HepG2 (cell line): Measurements from ENCODE around the gene ATP9A. TPM values are rescaled to one million over a fixed set of nuclear protein-coding genes. Genes with fewer than 3 reads are reported as not detected.

Experiments used
- CBFB ChIP-seq: sonication (generic); formaldehyde crosslinking; IDR thresholded peaks from 2 replicates; pipeline ENCODE4 v1.4.0; 2020; ENCODE audit warnings: missing genetic modification reagents
- ESRRA ChIP-seq: sonication (generic); formaldehyde crosslinking; IDR thresholded peaks from 2 replicates; pipeline ENCODE4 v1.5.1; 2020; ENCODE audit warnings: mild to moderate bottlenecking, low read depth, missing genetic modification reagents
- FLYWCH1 ChIP-seq: sonication (generic); formaldehyde crosslinking; IDR thresholded peaks from 2 replicates; pipeline ENCODE4 v1.8.1; 2023; ENCODE audit warnings: mild to moderate bottlenecking, missing genetic modification reagents
- HNRNPK ChIP-seq: fragments of 200-400 bp; formaldehyde crosslinking; IDR thresholded peaks from 2 replicates; pipeline ENCODE4 v1.6.1; 2018; ENCODE audit warnings: low read length, low read depth, moderate library complexity, mild to moderate bottlenecking; ENCODE audit not compliant: poor library complexity, severe bottlenecking
- MAFG ChIP-seq: sonication (generic); formaldehyde crosslinking; IDR thresholded peaks from 2 replicates; pipeline ENCODE4 v1.5.1; 2020; ENCODE audit warnings: mild to moderate bottlenecking, missing genetic modification reagents
- MEIS1 ChIP-seq: sonication (generic); formaldehyde crosslinking; IDR thresholded peaks from 2 replicates; pipeline ENCODE4 v1.9.0; 2021; ENCODE audit warnings: mild to moderate bottlenecking, missing genetic modification reagents, moderate library complexity, borderline replicate concordance
- NFATC3 ChIP-seq: sonication (generic); formaldehyde crosslinking; IDR thresholded peaks from 2 replicates; pipeline ENCODE4 v1.5.1; 2020; ENCODE audit warnings: mild to moderate bottlenecking, missing genetic modification reagents
- NKX3-1 ChIP-seq: sonication (generic); formaldehyde crosslinking; IDR thresholded peaks from 2 replicates; pipeline ENCODE4 v1.5.0; 2020; ENCODE audit warnings: missing genetic modification reagents
- NPAS2 ChIP-seq: sonication (generic); formaldehyde crosslinking; IDR thresholded peaks from 2 replicates; pipeline ENCODE4 v1.8.0; 2022; ENCODE audit warnings: mild to moderate bottlenecking, missing genetic modification reagents, borderline replicate concordance
- RARG ChIP-seq: sonication (generic); formaldehyde crosslinking; IDR thresholded peaks from 2 replicates; pipeline ENCODE4 v1.4.0; 2020; ENCODE audit warnings: low read depth, mild to moderate bottlenecking, missing genetic modification reagents
- RFXAP ChIP-seq: sonication (generic); formaldehyde crosslinking; IDR thresholded peaks from 2 replicates; pipeline ENCODE4 v1.4.0; 2020; ENCODE audit warnings: missing genetic modification reagents, borderline replicate concordance
- SAP130 ChIP-seq: IDR thresholded peaks from 2 replicates; pipeline ENCODE4 v1.6.1; 2016; ENCODE audit warnings: low read depth
- SCMH1 ChIP-seq: sonication (generic); formaldehyde crosslinking; IDR thresholded peaks from 2 replicates; pipeline ENCODE4 v1.9.0; 2021; ENCODE audit warnings: missing genetic modification reagents, mild to moderate bottlenecking, borderline replicate concordance
- SRY ChIP-seq: sonication (generic); formaldehyde crosslinking; IDR thresholded peaks from 2 replicates; pipeline ENCODE4 v1.8.0; 2022; ENCODE audit warnings: mild to moderate bottlenecking, missing genetic modification reagents
- TCF7 ChIP-seq: sonication (generic); IDR thresholded peaks from 2 replicates; pipeline ENCODE4 v1.6.1; 2016; ENCODE audit warnings: antibody characterized with exemption, low read depth
- XRCC5 ChIP-seq: fragments of 200-400 bp; formaldehyde crosslinking; optimal IDR thresholded peaks from 2 replicates; pipeline ENCODE3; 2017; ENCODE audit warnings: mild to moderate bottlenecking, low read length
- ZC3H4 ChIP-seq: sonication (generic); formaldehyde crosslinking; IDR thresholded peaks from 2 replicates; pipeline ENCODE4 v1.4.0; 2020; ENCODE audit warnings: missing genetic modification reagents, borderline replicate concordance
- ZNF33A ChIP-seq: sonication (generic); formaldehyde crosslinking; IDR thresholded peaks from 2 replicates; pipeline ENCODE4 v1.5.1; 2020; ENCODE audit warnings: missing genetic modification reagents, mild to moderate bottlenecking, moderate library complexity, borderline replicate concordance
- ZNF33B ChIP-seq: sonication (generic); formaldehyde crosslinking; IDR thresholded peaks from 2 replicates; pipeline ENCODE4 v1.5.1; 2020; ENCODE audit warnings: mild to moderate bottlenecking, missing genetic modification reagents
- ZNF430 ChIP-seq: sonication (generic); formaldehyde crosslinking; IDR thresholded peaks from 2 replicates; pipeline ENCODE4 v1.9.0; 2021; ENCODE audit warnings: mild to moderate bottlenecking, missing genetic modification reagents
- ZNF652 ChIP-seq: IDR thresholded peaks from 2 replicates; pipeline ENCODE4 v1.6.1; 2016; ENCODE audit warnings: low read depth, borderline replicate concordance
- ZNF747 ChIP-seq: sonication (generic); formaldehyde crosslinking; IDR thresholded peaks from 2 replicates; pipeline ENCODE4 v1.8.1; 2023; ENCODE audit warnings: missing genetic modification reagents, mild to moderate bottlenecking, borderline replicate concordance
- ZNF775 ChIP-seq: sonication (generic); formaldehyde crosslinking; IDR thresholded peaks from 2 replicates; pipeline ENCODE4 v1.4.0; 2020; ENCODE audit warnings: missing genetic modification reagents, mild to moderate bottlenecking, moderate library complexity, borderline replicate concordance
- ZNF777 ChIP-seq: sonication (generic); formaldehyde crosslinking; IDR thresholded peaks from 2 replicates; pipeline ENCODE4 v1.4.0; 2020; ENCODE audit warnings: missing genetic modification reagents
- ZNF792 ChIP-seq: IDR thresholded peaks from 2 replicates; pipeline ENCODE4 v1.6.1; 2016
- polyA plus RNA-seq, 8 experiments: library from polyadenylated mRNA; depleted of rRNA in 3 of 8; stranded (reverse) in 7 of 8; unstranded in 1 of 8; fragments of >200 nt; fragmentation: Illumina TruSeq in 4 of 8; extraction: Trizol in 4 of 8; gene quantifications; 2 replicates each; pipeline versions ENCODE4 v1.2.1 to v1.2.3, GENCODE V29; 2011 to 2016; ENCODE audit warnings: low read depth in 4 of 8, missing spikeins in 1 of 8, mixed read lengths in 1 of 8; ENCODE audit not compliant: insufficient read depth in 1 of 8
- total RNA-seq, 5 experiments: library from RNA; depleted of rRNA; stranded (reverse); fragments of >200 nt; fragmentation: Illumina TruSeq; extraction: Trizol; gene quantifications; 2 replicates each; pipeline ENCODE4 v1.2.3, GENCODE V29; 2016; ENCODE audit warnings: low read depth in 1 of 5
- TF ChIP-seq, protein P1 (sequence below): sonication (generic); formaldehyde crosslinking; IDR thresholded peaks from 2 replicates; pipeline ENCODE4 v1.4.0; 2020; ENCODE audit warnings: missing genetic modification reagents
- TF ChIP-seq, protein P2 (sequence below): sonication (generic); formaldehyde crosslinking; IDR thresholded peaks from 2 replicates; pipeline ENCODE4 v1.8.1; 2023; ENCODE audit warnings: mild to moderate bottlenecking, missing genetic modification reagents, borderline replicate concordance
- TF ChIP-seq, protein P3 (sequence below): sonication (generic); formaldehyde crosslinking; IDR thresholded peaks from 2 replicates; pipeline ENCODE4 v1.8.0; 2022; ENCODE audit warnings: missing genetic modification reagents, mild to moderate bottlenecking, borderline replicate concordance
- TF ChIP-seq, protein P4 (sequence below): sonication (generic); formaldehyde crosslinking; IDR thresholded peaks from 2 replicates; pipeline ENCODE4 v1.5.1; 2020; ENCODE audit warnings: missing genetic modification reagents, mild to moderate bottlenecking, borderline replicate concordance

ATP9A gene
- total and polyA plus RNA-seq, 2 of the 13 experiments (the other 11 are each of a cell fraction or from before 2014, with no cell fraction given): 11.8 to 18.5 TPM

DNA sequence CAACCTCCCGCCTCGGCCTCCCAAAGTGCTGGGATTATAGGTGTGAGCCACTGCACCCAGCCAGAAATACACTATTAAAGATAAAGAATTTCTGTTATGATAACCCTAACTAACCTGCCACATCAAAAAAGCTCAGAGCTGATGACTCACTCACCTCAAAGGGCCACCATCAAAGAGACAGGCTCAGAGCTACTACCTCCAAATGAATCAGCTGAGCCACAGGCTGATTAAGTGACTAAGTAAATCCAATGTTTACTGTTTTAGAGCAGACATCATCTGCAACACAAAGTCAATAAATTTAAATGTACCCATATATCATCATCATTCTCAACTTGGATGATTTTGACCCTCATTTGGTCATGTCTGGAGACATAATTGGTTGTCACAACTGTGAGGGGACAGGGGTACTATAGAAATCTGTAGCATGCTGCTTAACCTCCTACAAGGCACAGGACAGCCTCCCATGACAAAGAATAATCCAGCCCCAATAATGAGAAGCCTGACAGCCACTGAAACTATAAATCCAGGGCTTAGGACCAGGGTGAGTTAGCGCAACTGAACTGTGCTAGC is 106.5 kb downstream of the ATP9A start (continued):
- TF ChIP-seq MAFG (CRISPR knock-in tag) (no peak), ZNF747 (CRISPR knock-in tag) (no peak), NPAS2 (CRISPR knock-in tag) (no peak), ZNF792 (CRISPR knock-in tag) (peak; percentile 70), ZNF33B (CRISPR knock-in tag) (no peak), ZNF430 (CRISPR knock-in tag) (no peak), ZNF33A (CRISPR knock-in tag) (no peak), SCMH1 (CRISPR knock-in tag) (no peak), ZNF777 (CRISPR knock-in tag) (no peak), MEIS1 (CRISPR knock-in tag) (no peak), CBFB (CRISPR knock-in tag) (peak; percentile 59; the same call in 1 of the 2 replicates), XRCC5 (no peak), SAP130 (CRISPR knock-in tag) (peak; percentile 89), FLYWCH1 (CRISPR knock-in tag) (no peak), TCF7 (peak; percentile 98), SRY (CRISPR knock-in tag) (no peak), RARG (no peak), NFATC3 (no peak), ZNF775 (no peak), ESRRA (no peak), RFXAP (CRISPR knock-in tag) (no peak), ZNF652 (CRISPR knock-in tag) (peak; percentile 20; the same call in 1 of the 2 replicates), NKX3-1 (peak; percentile 36; the same call in 1 of the 2 replicates), ZC3H4 (CRISPR knock-in tag) (no peak), HNRNPK (no peak)
- TF ChIP-seq, protein P1, sequence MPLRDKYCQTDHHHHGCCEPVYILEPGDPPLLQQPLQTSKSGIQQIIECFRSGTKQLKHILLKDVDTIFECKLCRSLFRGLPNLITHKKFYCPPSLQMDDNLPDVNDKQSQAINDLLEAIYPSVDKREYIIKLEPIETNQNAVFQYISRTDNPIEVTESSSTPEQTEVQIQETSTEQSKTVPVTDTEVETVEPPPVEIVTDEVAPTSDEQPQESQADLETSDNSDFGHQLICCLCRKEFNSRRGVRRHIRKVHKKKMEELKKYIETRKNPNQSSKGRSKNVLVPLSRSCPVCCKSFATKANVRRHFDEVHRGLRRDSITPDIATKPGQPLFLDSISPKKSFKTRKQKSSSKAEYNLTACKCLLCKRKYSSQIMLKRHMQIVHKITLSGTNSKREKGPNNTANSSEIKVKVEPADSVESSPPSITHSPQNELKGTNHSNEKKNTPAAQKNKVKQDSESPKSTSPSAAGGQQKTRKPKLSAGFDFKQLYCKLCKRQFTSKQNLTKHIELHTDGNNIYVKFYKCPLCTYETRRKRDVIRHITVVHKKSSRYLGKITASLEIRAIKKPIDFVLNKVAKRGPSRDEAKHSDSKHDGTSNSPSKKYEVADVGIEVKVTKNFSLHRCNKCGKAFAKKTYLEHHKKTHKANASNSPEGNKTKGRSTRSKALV (CRISPR knock-in tag): no peak
- TF ChIP-seq, protein P2, sequence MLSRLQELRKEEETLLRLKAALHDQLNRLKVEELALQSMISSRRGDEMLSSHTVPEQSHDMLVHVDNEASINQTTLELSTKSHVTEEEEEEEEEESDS (CRISPR knock-in tag): no peak
- TF ChIP-seq, protein P3, sequence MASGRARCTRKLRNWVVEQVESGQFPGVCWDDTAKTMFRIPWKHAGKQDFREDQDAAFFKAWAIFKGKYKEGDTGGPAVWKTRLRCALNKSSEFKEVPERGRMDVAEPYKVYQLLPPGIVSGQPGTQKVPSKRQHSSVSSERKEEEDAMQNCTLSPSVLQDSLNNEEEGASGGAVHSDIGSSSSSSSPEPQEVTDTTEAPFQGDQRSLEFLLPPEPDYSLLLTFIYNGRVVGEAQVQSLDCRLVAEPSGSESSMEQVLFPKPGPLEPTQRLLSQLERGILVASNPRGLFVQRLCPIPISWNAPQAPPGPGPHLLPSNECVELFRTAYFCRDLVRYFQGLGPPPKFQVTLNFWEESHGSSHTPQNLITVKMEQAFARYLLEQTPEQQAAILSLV (CRISPR knock-in tag): no peak
- TF ChIP-seq, protein P4, sequence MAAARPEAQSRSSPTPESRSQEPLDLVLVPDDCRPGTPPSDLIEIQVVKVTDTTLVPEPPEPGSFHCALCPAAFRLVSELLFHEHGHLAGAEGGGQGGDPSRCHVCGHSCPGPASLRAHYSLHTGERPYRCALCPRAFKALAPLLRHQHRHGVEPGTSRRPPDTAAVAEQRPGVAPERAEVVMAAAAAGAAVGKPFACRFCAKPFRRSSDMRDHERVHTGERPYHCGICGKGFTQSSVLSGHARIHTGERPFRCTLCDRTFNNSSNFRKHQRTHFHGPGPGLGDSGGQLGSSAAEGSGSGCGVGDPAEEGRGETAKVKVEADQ: no peak
